Measurements from ENCODE around the gene C16orf86.

C16orf86 gene

DNA sequence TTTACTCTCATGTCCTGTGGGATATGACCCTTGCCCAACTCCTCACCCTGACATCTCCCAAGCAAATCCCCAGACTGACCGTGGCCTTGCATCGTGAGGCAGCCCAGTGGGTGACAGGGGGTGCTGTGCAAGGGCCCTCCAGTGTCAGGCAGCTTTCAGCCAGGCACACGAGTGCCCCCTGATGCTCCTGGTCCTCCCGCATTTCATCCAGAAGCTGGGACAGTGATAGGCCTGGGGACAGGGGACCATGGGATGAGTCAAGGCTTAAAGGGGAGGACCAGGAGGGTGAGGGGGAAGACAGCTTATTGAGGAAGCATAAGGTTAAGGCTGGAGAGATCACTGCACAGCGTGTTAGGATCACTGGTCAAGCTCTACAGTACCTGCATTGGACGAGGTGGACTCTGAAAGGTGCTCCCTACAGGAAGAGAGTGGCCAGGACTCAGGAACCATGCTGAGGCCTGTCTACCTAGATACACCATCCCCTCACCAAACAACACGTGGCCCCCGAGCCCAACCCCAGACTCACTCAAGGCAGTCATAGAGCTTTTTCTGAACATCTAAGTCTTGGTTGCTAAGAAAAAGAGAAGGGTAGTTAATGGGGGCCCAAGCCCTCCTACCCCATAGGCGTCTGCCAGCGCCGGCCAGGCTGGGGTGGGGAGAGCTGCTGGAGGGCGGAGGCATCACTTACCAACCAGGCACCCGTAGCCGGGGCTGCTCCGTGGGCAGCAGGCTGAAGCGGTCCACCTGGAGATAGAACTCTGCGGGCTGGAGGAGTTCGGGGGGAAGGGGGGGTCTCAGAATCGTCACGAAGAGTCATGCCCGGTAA is 7.6 kb upstream of the C16orf86 start (continued):
- no peak for TF ChIP-seq ZFP3 (CRISPR knock-in tag; IDR thresholded peaks at IDR 0.05)
- no peak for TF ChIP-seq BACH2 (CRISPR knock-in tag; IDR thresholded peaks at IDR 0.05; ENCODE audit: borderline replicate concordance)
- no peak for TF ChIP-seq SNAI2 (CRISPR knock-in tag; IDR thresholded peaks at IDR 0.05)
- no peak for TF ChIP-seq ZNF70 (CRISPR knock-in tag; IDR thresholded peaks at IDR 0.05)
- TF ChIP-seq ISL1 (CRISPR knock-in tag; IDR thresholded peaks at IDR 0.05): no peak
- TF ChIP-seq GLIS3 (CRISPR knock-in tag; IDR thresholded peaks at IDR 0.05): no peak

DNA sequence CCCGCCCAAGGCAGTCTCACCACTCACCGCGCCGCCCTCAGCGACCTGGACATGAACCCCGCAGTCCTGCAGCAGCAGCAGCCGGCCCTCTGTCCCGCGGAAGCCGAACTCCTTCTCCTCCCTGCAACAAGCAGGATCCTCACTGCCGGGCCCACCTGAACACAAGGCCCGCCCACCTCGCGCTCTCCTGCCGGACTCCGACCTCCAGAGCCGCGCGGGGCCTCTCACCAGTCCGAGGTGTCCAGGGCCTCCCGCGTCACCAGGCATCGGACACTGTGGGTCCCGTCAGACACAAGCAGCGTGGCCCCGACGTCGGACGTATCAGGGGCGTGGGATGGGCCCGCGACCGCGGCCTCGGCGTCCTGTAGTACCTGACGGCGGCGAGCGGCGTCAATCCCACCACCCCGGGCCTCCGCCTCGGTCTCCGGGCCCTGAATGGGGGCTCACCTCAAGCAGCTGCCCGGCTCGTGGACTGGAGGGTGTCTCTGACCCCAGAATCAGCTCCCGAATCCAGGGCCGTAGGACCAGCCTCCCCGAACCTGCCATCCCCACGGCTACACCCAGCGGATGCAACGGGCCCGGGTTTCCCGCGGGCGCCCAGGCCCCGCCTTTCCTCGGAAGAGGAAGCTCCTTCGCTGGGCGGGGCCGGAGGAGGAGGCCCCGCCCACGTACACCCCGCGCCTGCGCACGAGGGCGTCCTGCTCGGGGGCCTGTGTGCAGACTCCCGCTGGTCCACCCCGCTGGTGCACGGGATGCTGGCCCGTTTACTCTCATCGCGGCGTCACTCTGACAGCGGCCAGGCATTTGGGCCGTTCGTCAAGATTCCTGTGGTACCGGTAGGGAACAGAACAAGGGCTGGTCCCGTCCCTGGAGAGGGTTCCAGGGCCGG is 6.7 kb upstream of the C16orf86 start, which contains the start of gene ACD:
ACD (minus strand) TSS at position 586 of the 889 bp plus-strand sequence; CDS start at position 546, 40 bp downstream.
- peak; percentile 77 for ATAC-seq

DNA sequence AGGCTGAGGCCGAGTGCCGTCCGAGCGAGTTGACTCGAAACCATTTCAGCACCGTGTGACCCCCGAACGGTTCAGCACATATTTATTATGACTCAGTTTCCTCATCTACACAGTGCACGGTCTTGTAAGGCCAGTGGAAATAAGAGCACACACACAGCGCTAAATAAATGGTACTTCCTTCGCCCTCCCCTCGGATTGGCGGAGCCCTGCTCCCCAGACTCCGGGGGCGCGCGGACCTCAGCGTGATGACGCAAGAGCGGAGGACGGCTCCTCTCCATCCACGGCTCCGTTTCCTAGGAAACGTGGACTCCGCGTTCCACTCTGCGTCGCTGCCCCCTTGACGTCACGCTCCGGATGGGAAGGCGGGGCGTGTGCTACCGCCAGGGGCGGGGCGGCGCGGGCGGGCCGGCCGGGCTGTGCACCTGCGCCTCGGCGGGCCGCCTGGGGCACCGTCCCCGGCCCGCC is 6.0 kb upstream of the C16orf86 start, which contains the start of gene PARD6A:
PARD6A (plus strand) TSS at position 397 of the 465 bp plus-strand sequence. CDS start 79 bp downstream, outside the sequence.
- peak; percentile 82 for ATAC-seq
- TF ChIP-seq BACH2 (CRISPR knock-in tag; IDR thresholded peaks at IDR 0.05; ENCODE audit: borderline replicate concordance) (no peak), TOX (CRISPR knock-in tag; IDR thresholded peaks at IDR 0.05; ENCODE audit: borderline replicate concordance) (no peak), ZNF565 (CRISPR knock-in tag; conservative IDR thresholded peaks at IDR 0.05; ENCODE audit: low read depth) (no peak), TCF4 (CRISPR knock-in tag; IDR thresholded peaks at IDR 0.05; ENCODE audit: borderline replicate concordance) (no peak), ZNF70 (CRISPR knock-in tag; IDR thresholded peaks at IDR 0.05) (no peak), RARB (CRISPR knock-in tag; IDR thresholded peaks at IDR 0.05) (no peak), ZNF8 (CRISPR knock-in tag; IDR thresholded peaks at IDR 0.05) (no peak), ZFP30 (CRISPR knock-in tag; IDR thresholded peaks at IDR 0.05) (no peak), ZC3H10 (CRISPR knock-in tag; IDR thresholded peaks at IDR 0.05) (no peak), SNAI2 (CRISPR knock-in tag; IDR thresholded peaks at IDR 0.05) (no peak; the same call in 1 of the 2 replicates), ISL1 (CRISPR knock-in tag; IDR thresholded peaks at IDR 0.05) (no peak), ESRRG (CRISPR knock-in tag; IDR thresholded peaks at IDR 0.05) (no peak), OSR1 (CRISPR knock-in tag; IDR thresholded peaks at IDR 0.05) (no peak)
- TF ChIP-seq, protein P1, sequence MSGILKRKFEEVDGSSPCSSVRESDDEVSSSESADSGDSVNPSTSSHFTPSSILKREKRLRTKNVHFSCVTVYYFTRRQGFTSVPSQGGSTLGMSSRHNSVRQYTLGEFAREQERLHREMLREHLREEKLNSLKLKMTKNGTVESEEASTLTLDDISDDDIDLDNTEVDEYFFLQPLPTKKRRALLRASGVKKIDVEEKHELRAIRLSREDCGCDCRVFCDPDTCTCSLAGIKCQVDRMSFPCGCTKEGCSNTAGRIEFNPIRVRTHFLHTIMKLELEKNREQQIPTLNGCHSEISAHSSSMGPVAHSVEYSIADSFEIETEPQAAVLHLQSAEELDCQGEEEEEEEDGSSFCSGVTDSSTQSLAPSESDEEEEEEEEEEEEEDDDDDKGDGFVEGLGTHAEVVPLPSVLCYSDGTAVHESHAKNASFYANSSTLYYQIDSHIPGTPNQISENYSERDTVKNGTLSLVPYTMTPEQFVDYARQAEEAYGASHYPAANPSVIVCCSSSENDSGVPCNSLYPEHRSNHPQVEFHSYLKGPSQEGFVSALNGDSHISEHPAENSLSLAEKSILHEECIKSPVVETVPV (CRISPR knock-in tag; IDR thresholded peaks at IDR 0.05): no peak
- TF ChIP-seq, protein P2, sequence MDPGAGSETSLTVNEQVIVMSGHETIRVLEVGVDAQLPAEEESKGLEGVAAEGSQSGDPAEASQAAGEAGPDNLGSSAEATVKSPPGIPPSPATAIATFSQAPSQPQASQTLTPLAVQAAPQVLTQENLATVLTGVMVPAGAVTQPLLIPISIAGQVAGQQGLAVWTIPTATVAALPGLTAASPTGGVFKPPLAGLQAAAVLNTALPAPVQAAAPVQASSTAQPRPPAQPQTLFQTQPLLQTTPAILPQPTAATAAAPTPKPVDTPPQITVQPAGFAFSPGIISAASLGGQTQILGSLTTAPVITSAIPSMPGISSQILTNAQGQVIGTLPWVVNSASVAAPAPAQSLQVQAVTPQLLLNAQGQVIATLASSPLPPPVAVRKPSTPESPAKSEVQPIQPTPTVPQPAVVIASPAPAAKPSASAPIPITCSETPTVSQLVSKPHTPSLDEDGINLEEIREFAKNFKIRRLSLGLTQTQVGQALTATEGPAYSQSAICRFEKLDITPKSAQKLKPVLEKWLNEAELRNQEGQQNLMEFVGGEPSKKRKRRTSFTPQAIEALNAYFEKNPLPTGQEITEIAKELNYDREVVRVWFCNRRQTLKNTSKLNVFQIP (CRISPR knock-in tag; IDR thresholded peaks at IDR 0.05; ENCODE audit: borderline replicate concordance, low read depth): no peak
- TF ChIP-seq, protein P3, sequence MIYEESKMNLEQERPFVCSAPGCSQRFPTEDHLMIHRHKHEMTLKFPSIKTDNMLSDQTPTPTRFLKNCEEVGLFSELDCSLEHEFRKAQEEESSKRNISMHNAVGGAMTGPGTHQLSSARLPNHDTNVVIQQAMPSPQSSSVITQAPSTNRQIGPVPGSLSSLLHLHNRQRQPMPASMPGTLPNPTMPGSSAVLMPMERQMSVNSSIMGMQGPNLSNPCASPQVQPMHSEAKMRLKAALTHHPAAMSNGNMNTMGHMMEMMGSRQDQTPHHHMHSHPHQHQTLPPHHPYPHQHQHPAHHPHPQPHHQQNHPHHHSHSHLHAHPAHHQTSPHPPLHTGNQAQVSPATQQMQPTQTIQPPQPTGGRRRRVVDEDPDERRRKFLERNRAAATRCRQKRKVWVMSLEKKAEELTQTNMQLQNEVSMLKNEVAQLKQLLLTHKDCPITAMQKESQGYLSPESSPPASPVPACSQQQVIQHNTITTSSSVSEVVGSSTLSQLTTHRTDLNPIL (CRISPR knock-in tag; IDR thresholded peaks at IDR 0.05; ENCODE audit: low read depth): no peak

More for the DNA sequence above, 6.7 kb upstream of the C16orf86 start, which contains the start of gene ACD:
- TF ChIP-seq, protein P1 (CRISPR knock-in tag; IDR thresholded peaks at IDR 0.05): no peak
- TF ChIP-seq, protein P4, sequence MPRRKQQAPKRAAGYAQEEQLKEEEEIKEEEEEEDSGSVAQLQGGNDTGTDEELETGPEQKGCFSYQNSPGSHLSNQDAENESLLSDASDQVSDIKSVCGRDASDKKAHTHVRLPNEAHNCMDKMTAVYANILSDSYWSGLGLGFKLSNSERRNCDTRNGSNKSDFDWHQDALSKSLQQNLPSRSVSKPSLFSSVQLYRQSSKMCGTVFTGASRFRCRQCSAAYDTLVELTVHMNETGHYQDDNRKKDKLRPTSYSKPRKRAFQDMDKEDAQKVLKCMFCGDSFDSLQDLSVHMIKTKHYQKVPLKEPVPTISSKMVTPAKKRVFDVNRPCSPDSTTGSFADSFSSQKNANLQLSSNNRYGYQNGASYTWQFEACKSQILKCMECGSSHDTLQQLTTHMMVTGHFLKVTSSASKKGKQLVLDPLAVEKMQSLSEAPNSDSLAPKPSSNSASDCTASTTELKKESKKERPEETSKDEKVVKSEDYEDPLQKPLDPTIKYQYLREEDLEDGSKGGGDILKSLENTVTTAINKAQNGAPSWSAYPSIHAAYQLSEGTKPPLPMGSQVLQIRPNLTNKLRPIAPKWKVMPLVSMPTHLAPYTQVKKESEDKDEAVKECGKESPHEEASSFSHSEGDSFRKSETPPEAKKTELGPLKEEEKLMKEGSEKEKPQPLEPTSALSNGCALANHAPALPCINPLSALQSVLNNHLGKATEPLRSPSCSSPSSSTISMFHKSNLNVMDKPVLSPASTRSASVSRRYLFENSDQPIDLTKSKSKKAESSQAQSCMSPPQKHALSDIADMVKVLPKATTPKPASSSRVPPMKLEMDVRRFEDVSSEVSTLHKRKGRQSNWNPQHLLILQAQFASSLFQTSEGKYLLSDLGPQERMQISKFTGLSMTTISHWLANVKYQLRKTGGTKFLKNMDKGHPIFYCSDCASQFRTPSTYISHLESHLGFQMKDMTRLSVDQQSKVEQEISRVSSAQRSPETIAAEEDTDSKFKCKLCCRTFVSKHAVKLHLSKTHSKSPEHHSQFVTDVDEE (CRISPR knock-in tag; IDR thresholded peaks at IDR 0.05): no peak
- no peak for TF ChIP-seq ZFP30 (CRISPR knock-in tag; IDR thresholded peaks at IDR 0.05)
- TF ChIP-seq, protein P2 (CRISPR knock-in tag; IDR thresholded peaks at IDR 0.05; ENCODE audit: borderline replicate concordance, low read depth): no peak
- TF ChIP-seq ZNF70 (CRISPR knock-in tag; IDR thresholded peaks at IDR 0.05): no peak
- no peak for TF ChIP-seq ZC3H10 (CRISPR knock-in tag; IDR thresholded peaks at IDR 0.05)

Data from SK-N-SH treated with all-trans-retinoic acid at 6 μM for 48 hours (cell line).